Erythroblast (primary cell): ENCODE results near the gene DPP9.

Experiments used
- GATA1 ChIP-seq: IDR thresholded peaks from 2 replicates; pipeline ENCODE4 v1.6.1; 2011; ENCODE audit warnings: low read depth, mild to moderate bottlenecking, control low read depth, low read length, moderate library complexity
- POLR2A ChIP-seq: IDR thresholded peaks from 2 replicates; pipeline ENCODE4 v1.6.1; 2011; ENCODE audit warnings: mild to moderate bottlenecking, low read length

GRCh38 chr19:4748185-4748584, 24.5 kb upstream of the DPP9 start:
- no peak for TF ChIP-seq POLR2A
- no peak for TF ChIP-seq GATA1
